Neural cell (in vitro differentiated cells): ENCODE measurements around the gene NUDT19. TPM values are rescaled to one million over a fixed set of nuclear protein-coding genes. Genes with fewer than 3 reads are reported as not detected.

Experiments
- H2AFZ ChIP-seq: fragments of 200-600, 300-800 bp; sonication (generic), shearing (Covaris generic); 2 replicates; pipeline ENCODE4 v1.6.0; 2014; ENCODE audit warnings: low read depth, mild to moderate bottlenecking, antibody characterized with exemption, low read length, moderate library complexity
- H3F3A ChIP-seq: fragments of 200-600 bp; shearing (Covaris generic); 2 replicates; pipeline ENCODE4 v1.6.1; 2016; ENCODE audit warnings: mild to moderate bottlenecking, moderate library complexity, mixed read lengths, antibody characterized with exemption, low read length; ENCODE audit not compliant: insufficient read depth, poor library complexity, severe bottlenecking
- H3K27ac ChIP-seq: fragments of 200-600, 300-800 bp; sonication (generic), shearing (Covaris generic); 2 replicates; pipeline ENCODE4 v1.5.1; 2014; ENCODE audit warnings: mild to moderate bottlenecking, low read length, moderate library complexity
- H3K27me3 ChIP-seq: fragments of 300-800, 200-600 bp; sonication (generic), shearing (Covaris generic); 2 replicates; pipeline ENCODE4 v1.6.0; 2014; ENCODE audit warnings: mild to moderate bottlenecking, low read depth, low read length, moderate library complexity; ENCODE audit not compliant: insufficient read depth
- H3K36me3 ChIP-seq: fragments of 300-800, 200-600 bp; sonication (generic), shearing (Covaris generic); 2 replicates; pipeline ENCODE4 v1.5.1; 2014; ENCODE audit warnings: mild to moderate bottlenecking, antibody characterized with exemption, low read length, moderate library complexity; ENCODE audit not compliant: insufficient read depth
- H3K4me2 ChIP-seq: fragments of 300-800, 200-600 bp; sonication (generic), shearing (Covaris generic); 2 replicates; pipeline ENCODE4 v1.6.0; 2014; ENCODE audit warnings: mild to moderate bottlenecking, low read length
- H3K4me3 ChIP-seq: fragments of 300-800, 200-600 bp; sonication (generic), shearing (Covaris generic); 2 replicates; pipeline ENCODE4 v1.5.1; 2014; ENCODE audit warnings: mild to moderate bottlenecking, low read length, moderate library complexity
- H3K79me2 ChIP-seq: fragments of 200-600 bp; shearing (Covaris generic); replicated peaks from 2 replicates; pipeline ENCODE4 v1.6.0; 2014; ENCODE audit warnings: mild to moderate bottlenecking, low read length, moderate library complexity; ENCODE audit not compliant: insufficient read depth
- H3K9ac ChIP-seq: fragments of 300-800, 200-600 bp; sonication (generic), shearing (Covaris generic); 2 replicates; pipeline ENCODE4 v1.6.1; 2016; ENCODE audit warnings: mild to moderate bottlenecking, low read length, mixed read lengths
- H3K9me2 ChIP-seq: fragments of 200-600 bp; shearing (Covaris generic); 2 replicates; pipeline ENCODE4 v1.6.1; 2016; ENCODE audit warnings: mild to moderate bottlenecking, low read length, mixed read lengths; ENCODE audit not compliant: insufficient read depth
- H3K9me3 ChIP-seq: fragments of 200-600, 300-800 bp; sonication (generic), shearing (Covaris generic); 2 replicates; pipeline ENCODE4 v1.6.1; 2016; ENCODE audit warnings: mild to moderate bottlenecking, mixed run types, low read length, moderate library complexity, mixed read lengths
- H4K20me1 ChIP-seq: fragments of 200-600 bp; shearing (Covaris generic); 2 replicates; pipeline ENCODE4 v1.6.1; 2016; ENCODE audit warnings: mild to moderate bottlenecking, mixed run types; ENCODE audit not compliant: insufficient read depth
- CTCF ChIP-seq: fragments of 450-650 bp; IDR thresholded peaks from 2 replicates; pipeline ENCODE4 v1.5.1; 2014; ENCODE audit warnings: antibody characterized with exemption, mild to moderate bottlenecking, moderate library complexity; ENCODE audit not compliant: poor library complexity, severe bottlenecking
- EP300 ChIP-seq: fragments of 450-650 bp; conservative IDR thresholded peaks from 2 replicates; pipeline ENCODE4 v1.6.1; 2014; ENCODE audit warnings: antibody characterized with exemption, mild to moderate bottlenecking, moderate library complexity; ENCODE audit not compliant: poor library complexity, severe bottlenecking
- EZH2 ChIP-seq: fragments of 200-600, 300-800 bp; shearing (Covaris generic), sonication (generic); IDR thresholded peaks from 2 replicates; pipeline ENCODE4 v1.6.1; 2014; ENCODE audit warnings: antibody characterized with exemption, low read length, borderline replicate concordance, mild to moderate bottlenecking; ENCODE audit not compliant: insufficient read depth, poor library complexity, severe bottlenecking
- MXI1 ChIP-seq: fragments of 450-650 bp; conservative IDR thresholded peaks from 2 replicates; pipeline ENCODE4 v1.6.1; 2014; ENCODE audit warnings: antibody characterized with exemption, mild to moderate bottlenecking; ENCODE audit not compliant: poor library complexity, severe bottlenecking
- POLR2AphosphoS5 ChIP-seq: IDR thresholded peaks from 2 replicates; pipeline ENCODE4 v1.6.1; 2012
- RAD21 ChIP-seq: fragments of 450-650 bp; conservative IDR thresholded peaks from 2 replicates; pipeline ENCODE4 v1.6.1; 2014; ENCODE audit warnings: antibody characterized with exemption, mild to moderate bottlenecking, moderate library complexity
- REST ChIP-seq: IDR thresholded peaks from 2 replicates; pipeline ENCODE4 v1.6.1; 2012; ENCODE audit warnings: borderline replicate concordance
- SMC3 ChIP-seq: fragments of 450-650 bp; conservative IDR thresholded peaks from 2 replicates; pipeline ENCODE4 v1.6.1; 2014; ENCODE audit warnings: antibody characterized with exemption, mild to moderate bottlenecking, moderate library complexity; ENCODE audit not compliant: poor library complexity
- TAF1 ChIP-seq: IDR thresholded peaks from 2 replicates; pipeline ENCODE4 v1.6.1; 2012; ENCODE audit warnings: low read depth
- polyA minus RNA-seq: library from RNA; depleted of rRNA, polyadenylated mRNA; stranded (reverse); fragments of >200 nt; gene quantifications from 2 replicates; pipeline ENCODE4 v1.2.3, GENCODE V29; 2014
- polyA plus RNA-seq: library from polyadenylated mRNA; depleted of rRNA; stranded (reverse); fragments of >200 nt; gene quantifications from 2 replicates; pipeline ENCODE4 v1.2.3, GENCODE V29; 2014

The NUDT19 gene
- 0.84 and 1.2 TPM in 2 replicates for polyA plus RNA-seq
- 1.5 TPM in 2 replicates for polyA minus RNA-seq

- no peaks in the 10 kb centered on the region for H3K9me3 ChIP-seq
- H3K4me3 ChIP-seq: peak within 1 kb of the TSS; percentile 61
- H3K27me3 ChIP-seq: no peaks in the 10 kb centered on the region
- H3K36me3 ChIP-seq: no peaks in the 10 kb centered on the region
- no peak for TF ChIP-seq EP300
- no peak for TF ChIP-seq POLR2AphosphoS5
- no peak for TF ChIP-seq CTCF
- TF ChIP-seq RAD21: no peak
- TF ChIP-seq EZH2: no peak
- no peak for TF ChIP-seq TAF1
- TF ChIP-seq SMC3: no peak
- TF ChIP-seq REST: no peak
- no peak for TF ChIP-seq MXI1
- H3K9ac ChIP-seq: peak within 1 kb of the TSS; percentile 56
- H3K79me2 ChIP-seq: no peaks in the 10 kb centered on the region
- no peaks in the 10 kb centered on the region for H3F3A ChIP-seq
- no peak within 1 kb of the TSS for H3K4me2 ChIP-seq
- peak within 1 kb of the TSS; percentile 0 for H3K27ac ChIP-seq
- H2AFZ ChIP-seq: no peak within 1 kb of the TSS
- no peaks in the 10 kb centered on the region for H4K20me1 ChIP-seq
- H3K9me2 ChIP-seq: no peaks in the 10 kb centered on the region
Observed at GRCh38 chr19:32691291-32691951, at the start of gene NUDT19. TSS of gene NUDT19 (plus strand) at chr19:32691821. CDS start at chr19:32691961, 140 bp downstream.

- TF ChIP-seq TAF1: no peak
- TF ChIP-seq SMC3: no peak
- no peak overlapping the region for H3K4me3 ChIP-seq
- H2AFZ ChIP-seq: no peak overlapping the region
- no peaks in the 10 kb centered on the region for H4K20me1 ChIP-seq
- no peaks in the 10 kb centered on the region for H3F3A ChIP-seq
- no peak overlapping the region for H3K27ac ChIP-seq
- H3K36me3 ChIP-seq: no peaks in the 10 kb centered on the region
- H3K9ac ChIP-seq: no peak overlapping the region
- no peak overlapping the region for H3K4me2 ChIP-seq
- no peaks in the 10 kb centered on the region for H3K9me2 ChIP-seq
- no peaks in the 10 kb centered on the region for H3K9me3 ChIP-seq
- no peaks in the 10 kb centered on the region for H3K27me3 ChIP-seq
- no peaks in the 10 kb centered on the region for H3K79me2 ChIP-seq
Observed at GRCh38 chr19:32642771-32643170, 48.9 kb upstream of the NUDT19 start.
